ENCODE results near the gene SPPL2A. TPM values are rescaled to one million over a fixed set of nuclear protein-coding genes. Genes with fewer than 3 reads are reported as not detected.

Gene SPPL2A
- total and polyA plus RNA-seq, 2 experiments from 2014 or later, result 111 to 141 TPM

- Histone ChIP-seq H3K27ac (no peak overlapping the region), H3K4me3 (no peak overlapping the region), H4K20me1 (ENCODE audit: insufficient read depth, poor library complexity, severe bottlenecking) (no peaks in the 10 kb centered on the region), H3K79me2 (no peaks in the 10 kb centered on the region), H2AFZ (no peak overlapping the region), H3K36me3 (replicated peaks; ENCODE audit: insufficient read depth, low read depth) (no peaks in the 10 kb centered on the region), H3K4me2 (no peak overlapping the region), H3K9me3 (ENCODE audit: low read depth) (no peaks in the 10 kb centered on the region), H3K4me1 (ENCODE audit: insufficient read depth) (no peaks in the 10 kb centered on the region), H3K27me3 (no peaks in the 10 kb centered on the region), H3K9me2 (replicated peaks; ENCODE audit: insufficient read depth) (no peaks in the 10 kb centered on the region)
- no peak for TF ChIP-seq CTCF (IDR thresholded peaks at IDR 0.05; ENCODE audit: poor library complexity)
- no peak for TF ChIP-seq EZH2phosphoT487 (IDR thresholded peaks at IDR 0.05; ENCODE audit: low read depth, severe bottlenecking, unreplicated experiment)
- TF ChIP-seq EZH2 (IDR thresholded peaks at IDR 0.05; ENCODE audit: borderline replicate concordance), result no peak
- no peak for DNase-seq (ENCODE audit: low spot score)
- WGBS (ENCODE audit: low lambda C conversion rate, missing lambda C conversion rate), result 95% methylated on average over 3 of the region's 3 CpGs
Measured at GRCh38 chr15:50777042-50777441, 11.5 kb upstream of the SPPL2A start.

GRCh38 chr15:50774450-50774849 lies 8.9 kb upstream of the SPPL2A start:
- H3K36me3 ChIP-seq (replicated peaks; ENCODE audit: insufficient read depth, low read depth), result no peaks in the 10 kb centered on the region
- no peak overlapping the region for H3K4me3 ChIP-seq
- H3K9me3 ChIP-seq (ENCODE audit: low read depth), result no peaks in the 10 kb centered on the region
- no peak for TF ChIP-seq EZH2phosphoT487 (IDR thresholded peaks at IDR 0.05; ENCODE audit: low read depth, severe bottlenecking, unreplicated experiment)
- TF ChIP-seq CTCF (IDR thresholded peaks at IDR 0.05; ENCODE audit: poor library complexity), result no peak
- no peak for TF ChIP-seq EZH2 (IDR thresholded peaks at IDR 0.05; ENCODE audit: borderline replicate concordance)
- H3K79me2 ChIP-seq, result no peaks in the 10 kb centered on the region
- no peaks in the 10 kb centered on the region for H3K9me2 ChIP-seq (replicated peaks; ENCODE audit: insufficient read depth)
- no peaks in the 10 kb centered on the region for H3K4me1 ChIP-seq (ENCODE audit: insufficient read depth)
- H3K27ac ChIP-seq, result no peak overlapping the region
- no peaks in the 10 kb centered on the region for H3K27me3 ChIP-seq
- H2AFZ ChIP-seq, result no peak overlapping the region
- no peak overlapping the region for H3K4me2 ChIP-seq
- no peaks in the 10 kb centered on the region for H4K20me1 ChIP-seq (ENCODE audit: insufficient read depth, poor library complexity, severe bottlenecking)
- WGBS (ENCODE audit: low lambda C conversion rate, missing lambda C conversion rate), result 81% methylated on average over 2 of the region's 2 CpGs
- peak; percentile 46 for DNase-seq (ENCODE audit: low spot score)

GRCh38 chr15:50773389-50773788 lies 7.9 kb upstream of the SPPL2A start:
- Histone ChIP-seq H2AFZ (no peak overlapping the region), H3K4me3 (no peak overlapping the region), H3K27ac (no peak overlapping the region), H3K9me2 (replicated peaks; ENCODE audit: insufficient read depth) (no peaks in the 10 kb centered on the region), H3K27me3 (no peaks in the 10 kb centered on the region), H3K36me3 (replicated peaks; ENCODE audit: insufficient read depth, low read depth) (no peaks in the 10 kb centered on the region), H3K9me3 (ENCODE audit: low read depth) (no peaks in the 10 kb centered on the region), H3K4me2 (no peak overlapping the region), H3K4me1 (ENCODE audit: insufficient read depth) (no peaks in the 10 kb centered on the region), H4K20me1 (ENCODE audit: insufficient read depth, poor library complexity, severe bottlenecking) (no peaks in the 10 kb centered on the region), H3K79me2 (no peaks in the 10 kb centered on the region)
- no peak for DNase-seq (ENCODE audit: low spot score)
- 94% methylated on average over 3 of the region's 3 CpGs for WGBS (ENCODE audit: low lambda C conversion rate, missing lambda C conversion rate)
- TF ChIP-seq EZH2phosphoT487 (IDR thresholded peaks at IDR 0.05; ENCODE audit: low read depth, severe bottlenecking, unreplicated experiment) (no peak), CTCF (IDR thresholded peaks at IDR 0.05; ENCODE audit: poor library complexity) (no peak), EZH2 (IDR thresholded peaks at IDR 0.05; ENCODE audit: borderline replicate concordance) (no peak)
